Brain pericyte (primary cell): ENCODE results near the gene MOB3B.

Experiments used
- DNase-seq: peaks from one replicate; pipeline ENCODE4 v3.0.0-alpha.2; 2012; ENCODE audit warnings: low read depth, low spot score

The MOB3B gene

GRCh38 chr9:27529316-27530278, at the start of gene MOB3B:
TSS of gene MOB3B (minus strand) at chr9:27529814. CDS start at chr9:27455550, 74,264 bp downstream.
- DNase-seq: peak; percentile 29

GRCh38 chr9:27573634-27574590, 44.3 kb upstream of the MOB3B start:
- DNase-seq: peak; percentile 94

- DNase-seq: peak; percentile 16
These were observed 43.5 kb upstream of the MOB3B start, which contains the start of gene C9orf72 for GRCh38 chr9:27572918-27573633. TSS of gene C9orf72 (minus strand) at chr9:27573481. CDS start at chr9:27567120, 6,361 bp downstream.

GRCh38 chr9:27572566-27572917, 42.9 kb upstream of the MOB3B start:
- peak; percentile 7 for DNase-seq

- no peak for DNase-seq
These were observed 42.4 kb upstream of the MOB3B start for GRCh38 chr9:27572061-27572460.

GRCh38 chr9:27571011-27571410, 41.4 kb upstream of the MOB3B start:
- DNase-seq: no peak

GRCh38 chr9:27569406-27569805, 39.8 kb upstream of the MOB3B start:
- DNase-seq: no peak

GRCh38 chr9:27566118-27566517, 36.5 kb upstream of the MOB3B start:
- DNase-seq: no peak

- no peak for DNase-seq
These were observed 36.1 kb upstream of the MOB3B start for GRCh38 chr9:27565696-27566095.

- DNase-seq: no peak
These were observed 35.1 kb upstream of the MOB3B start for GRCh38 chr9:27564670-27565069.

GRCh38 chr9:27563738-27564430, 34.3 kb upstream of the MOB3B start:
- DNase-seq: no peak

- DNase-seq: no peak
These were observed 32.1 kb upstream of the MOB3B start for GRCh38 chr9:27561685-27562084.

GRCh38 chr9:27560457-27560856, 30.8 kb upstream of the MOB3B start:
- DNase-seq: no peak

- no peak for DNase-seq
These were observed 28.7 kb upstream of the MOB3B start for GRCh38 chr9:27558307-27558706.

- no peak for DNase-seq
These were observed 26.9 kb upstream of the MOB3B start for GRCh38 chr9:27556470-27556869.

- no peak for DNase-seq
These were observed 25.1 kb upstream of the MOB3B start for GRCh38 chr9:27554712-27555111.

- DNase-seq: no peak
These were observed 19.7 kb upstream of the MOB3B start for GRCh38 chr9:27549196-27549755.

- no peak for DNase-seq
These were observed 18.6 kb upstream of the MOB3B start for GRCh38 chr9:27548055-27548741.

GRCh38 chr9:27545471-27545870, 15.9 kb upstream of the MOB3B start:
- no peak for DNase-seq

- no peak for DNase-seq
These were observed 12.9 kb upstream of the MOB3B start for GRCh38 chr9:27542508-27542907.
